COLO668 (cell line): Measurements from ENCODE around the gene KNOP1.

Source experiments
- DNase-seq: peaks from one replicate; lab custom pipeline; 2025; ENCODE audit not compliant: unreplicated experiment; lab: John Stamatoyannopoulos, UW

KNOP1 gene

DNA sequence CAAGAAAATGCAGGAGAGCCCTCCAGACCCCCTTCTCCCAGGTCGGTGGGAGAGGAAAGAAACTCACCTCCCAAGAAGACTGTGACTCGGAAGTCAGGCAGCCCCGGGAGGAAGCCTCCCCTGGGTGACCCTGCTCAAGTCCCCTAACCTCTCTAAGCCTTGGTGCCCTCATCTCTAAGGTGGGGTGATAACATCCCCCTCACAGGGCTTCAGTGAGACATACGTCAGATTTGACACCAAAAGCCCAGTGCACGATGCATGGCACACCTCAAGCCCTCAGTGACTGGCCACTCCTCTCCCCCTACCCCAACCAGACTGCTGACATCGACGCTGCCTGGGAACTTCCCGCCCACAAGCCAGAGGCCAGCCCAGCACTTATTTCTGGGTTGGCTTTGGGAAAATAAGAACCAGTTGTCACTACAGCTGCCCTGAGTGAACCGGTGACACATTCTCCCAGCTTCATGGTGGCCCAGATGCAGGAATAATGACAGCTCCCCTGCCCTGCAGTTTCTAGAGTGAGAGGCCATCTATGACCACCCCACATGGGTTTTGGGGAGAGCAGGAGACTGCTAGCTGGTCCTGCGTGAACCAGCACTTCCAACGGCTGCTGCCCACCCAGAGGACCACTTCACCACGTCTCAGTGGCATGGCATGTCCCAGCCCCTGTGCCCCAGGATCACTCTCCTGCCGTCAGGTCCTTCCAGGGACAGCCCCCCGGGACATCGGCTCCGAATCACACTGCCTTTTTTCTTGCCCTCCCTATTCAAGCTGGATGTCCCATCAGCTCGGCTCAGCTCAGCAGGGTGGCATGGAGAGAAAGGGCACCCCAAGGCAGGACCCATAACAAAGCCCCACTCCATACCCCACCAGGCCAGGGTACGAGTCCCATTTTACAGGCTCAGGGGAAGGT is 9.5 kb downstream of the KNOP1 start:
- no peak for DNase-seq

DNA sequence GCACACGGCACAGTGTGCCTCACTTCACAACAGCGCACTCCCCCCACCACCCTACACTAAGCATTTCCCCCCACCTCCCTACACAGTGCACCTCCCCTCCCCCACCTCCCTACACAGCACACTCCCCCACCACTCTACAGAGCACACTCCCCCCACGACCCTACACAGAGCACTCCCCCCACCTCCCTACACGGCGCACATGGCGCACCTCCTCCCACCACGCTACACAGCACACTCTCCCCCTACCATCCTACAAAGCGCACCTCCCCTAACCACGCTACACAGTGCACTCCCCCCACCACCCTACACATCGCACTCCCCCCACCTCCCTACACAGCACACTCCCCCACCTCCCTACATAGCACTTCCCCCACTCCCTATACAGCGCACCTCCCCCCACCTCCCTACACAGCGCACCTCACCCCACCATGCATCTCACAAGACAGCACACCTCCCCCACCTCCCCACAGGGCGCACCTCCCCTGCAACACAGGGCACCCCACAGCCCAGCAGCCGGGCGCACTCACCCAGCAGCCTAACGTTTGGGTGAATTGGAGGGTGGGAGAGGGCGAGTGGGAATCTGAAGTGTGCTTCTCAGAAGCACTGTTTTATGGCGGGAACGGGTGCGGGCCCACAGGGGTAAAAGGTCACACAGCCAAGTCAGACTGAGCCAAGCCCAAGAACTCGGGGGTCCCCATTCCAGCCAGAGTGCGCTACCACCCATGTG is 10.3 kb downstream of the KNOP1 start:
- no peak for DNase-seq

DNA sequence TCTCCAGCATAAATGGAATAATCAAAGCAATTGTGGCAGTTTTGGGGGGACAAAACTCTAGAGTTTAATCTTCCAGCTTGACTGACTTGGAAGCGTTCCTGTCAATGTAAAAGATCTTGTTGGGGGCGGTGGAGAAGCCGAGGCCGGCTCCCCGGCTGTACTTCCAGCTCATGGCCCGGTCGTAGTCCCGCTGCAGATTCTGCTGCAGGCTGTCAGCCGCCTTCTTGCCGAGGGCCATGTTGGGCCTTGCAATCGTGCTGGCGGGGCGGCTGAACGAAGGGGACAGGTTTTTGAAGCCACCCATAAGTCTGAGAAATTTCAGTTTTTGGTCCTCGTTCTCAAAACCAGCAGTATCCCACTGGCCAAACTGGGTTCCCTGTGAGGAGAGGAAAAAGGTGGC is 11.2 kb downstream of the KNOP1 start:
- no peak for DNase-seq

DNA sequence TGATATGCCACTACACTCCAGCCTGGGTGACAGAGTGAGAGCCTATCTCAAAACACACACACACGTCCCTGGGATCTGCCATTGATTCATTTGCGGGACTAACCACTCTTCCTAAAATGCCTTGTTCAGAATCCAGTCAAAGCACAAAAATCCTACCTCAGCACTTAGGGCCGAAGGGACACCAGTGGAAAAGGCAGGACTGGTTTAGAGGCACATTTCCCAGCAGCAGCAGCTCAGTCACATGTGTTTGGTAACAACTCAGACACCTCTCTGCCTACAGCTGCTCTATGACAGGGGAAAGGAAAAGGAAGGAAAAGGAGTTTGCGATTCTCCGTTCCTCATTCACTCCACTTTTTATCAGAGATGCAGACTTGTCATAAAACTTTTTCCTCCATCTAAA is 12.2 kb downstream of the KNOP1 start:
- no peak for DNase-seq

DNA sequence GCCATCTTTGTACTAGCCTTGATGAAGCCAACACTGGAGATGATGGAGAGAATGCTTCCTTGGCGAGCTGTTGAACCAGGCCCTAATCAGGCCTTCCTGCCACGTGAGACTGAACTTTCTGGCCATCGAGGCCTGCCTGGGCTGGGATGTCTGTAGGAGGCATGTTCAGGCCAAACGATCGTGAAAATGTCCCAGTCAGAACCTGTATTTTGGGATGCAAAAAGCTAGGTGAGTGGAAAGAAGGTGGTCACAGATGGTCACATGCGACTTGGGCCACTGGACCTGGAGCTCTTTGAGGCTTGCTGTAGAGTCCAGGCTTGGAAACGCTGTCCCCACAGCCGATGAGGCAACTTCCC is 12.9 kb downstream of the KNOP1 start:
- no peak for DNase-seq

DNA sequence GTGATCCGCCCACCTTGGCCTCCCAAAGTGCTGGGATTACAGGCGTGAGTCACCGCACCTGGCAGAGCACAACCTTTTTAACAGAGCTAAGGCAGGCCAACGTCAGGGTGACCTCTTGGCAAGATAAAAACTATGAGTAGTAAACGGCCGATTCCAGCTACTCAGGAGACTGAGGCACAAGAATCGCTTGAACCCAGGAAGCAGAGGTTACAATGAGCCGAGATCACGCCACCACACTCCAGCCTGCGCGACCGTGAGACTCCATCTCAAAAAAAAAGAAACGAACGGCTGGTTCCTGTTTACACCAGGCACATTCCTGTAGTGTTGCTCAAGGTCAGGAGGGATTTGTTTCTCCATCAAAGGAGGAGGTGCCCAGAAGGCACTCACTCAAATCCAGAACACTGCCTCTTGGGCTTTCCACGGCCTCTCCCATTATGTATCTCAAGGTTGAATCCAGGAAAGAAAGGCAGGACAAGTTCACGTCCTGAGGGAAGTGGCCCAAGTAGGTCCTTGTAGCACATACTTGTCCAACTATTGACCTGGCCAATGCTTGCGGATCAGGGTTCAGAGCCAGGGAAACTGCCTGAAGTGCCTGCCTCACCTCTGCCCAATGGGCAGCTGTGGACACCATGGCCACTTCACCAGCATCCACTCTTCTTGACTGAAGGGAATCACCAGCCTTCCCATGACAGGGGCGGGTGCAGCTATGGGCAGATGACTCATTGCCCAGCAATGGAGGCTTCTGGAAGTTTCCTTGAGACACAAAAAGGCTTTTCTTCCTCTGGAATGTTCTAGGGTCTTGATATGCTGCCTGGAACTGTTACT is 13.5 kb downstream of the KNOP1 start:
- no peak for DNase-seq

DNA sequence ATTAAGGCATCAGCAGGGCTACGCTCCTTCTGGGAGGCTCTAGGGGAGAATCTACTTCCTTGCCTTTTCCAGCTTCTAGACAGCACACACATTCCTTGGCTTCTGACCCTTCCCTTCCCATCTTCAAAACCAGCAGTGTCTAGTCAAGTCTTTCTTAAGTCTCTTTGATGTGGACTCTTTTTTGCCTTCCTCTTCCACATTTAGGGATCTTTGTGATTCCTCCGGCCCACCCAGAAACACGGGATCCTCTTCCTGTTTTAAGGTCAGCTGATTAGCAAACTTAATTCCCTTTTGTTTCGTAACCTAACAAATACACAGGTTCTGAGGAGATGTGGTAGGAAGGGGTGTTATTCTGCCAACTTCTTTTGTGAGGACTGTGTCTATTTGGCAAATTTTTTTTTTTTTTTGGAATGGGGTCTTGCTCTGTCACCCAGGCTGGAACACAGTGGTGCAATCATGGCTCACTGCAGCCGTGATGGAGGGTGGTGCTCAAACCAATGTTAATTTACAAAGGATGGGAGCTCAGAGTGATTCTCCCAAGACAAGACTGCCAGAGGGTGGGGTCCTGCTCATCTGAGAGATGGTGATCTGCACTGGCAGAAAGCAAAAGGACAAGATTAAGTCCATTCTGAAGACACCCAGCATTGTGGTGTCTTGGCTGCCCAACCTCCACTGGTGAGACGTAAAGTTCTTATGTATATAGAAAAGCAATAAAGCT is 14.7 kb downstream of the KNOP1 start:
- DNase-seq = no peak

DNA sequence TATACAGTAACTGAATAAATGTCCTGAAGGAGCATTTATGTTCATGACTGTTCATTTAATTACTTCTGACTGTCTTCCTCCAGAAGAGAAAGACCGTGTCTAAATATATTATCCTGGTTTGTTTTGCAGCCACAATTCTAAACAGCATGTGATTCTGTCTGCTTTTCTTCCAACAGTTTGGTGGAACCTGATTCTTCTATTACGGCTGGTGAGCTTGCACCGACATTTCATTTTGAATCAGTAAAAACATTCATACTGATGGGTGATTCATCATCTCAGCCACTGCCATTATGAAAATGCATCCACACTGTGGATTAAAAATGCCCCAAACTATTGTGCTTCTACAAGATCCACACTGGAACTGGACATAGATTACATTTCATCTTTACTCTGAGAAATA is 16.9 kb downstream of the KNOP1 start:
- no peak for DNase-seq

DNA sequence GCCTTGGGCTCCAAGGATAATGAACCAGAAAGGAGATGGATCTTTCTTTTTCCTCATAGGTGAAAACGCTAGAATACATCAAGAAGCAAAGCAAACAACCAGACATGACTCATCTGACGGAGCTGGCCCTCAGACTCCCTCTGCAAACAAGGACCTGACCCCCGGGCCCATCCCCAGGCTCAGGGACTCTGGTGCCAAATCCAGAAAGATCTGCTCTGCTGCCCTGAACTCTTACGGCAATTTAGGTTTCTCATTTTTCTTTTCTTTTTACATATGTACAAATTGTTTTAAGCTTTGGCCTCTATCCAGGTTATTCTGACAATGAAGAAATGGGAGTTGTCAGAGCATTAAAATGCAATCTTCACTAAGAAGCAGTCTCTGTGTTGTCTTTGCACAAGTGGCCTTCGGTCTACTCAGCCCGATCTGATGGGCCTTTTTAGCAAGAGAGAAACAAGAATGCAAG is 17.7 kb downstream of the KNOP1 start:
- DNase-seq = peak; percentile 57

DNA sequence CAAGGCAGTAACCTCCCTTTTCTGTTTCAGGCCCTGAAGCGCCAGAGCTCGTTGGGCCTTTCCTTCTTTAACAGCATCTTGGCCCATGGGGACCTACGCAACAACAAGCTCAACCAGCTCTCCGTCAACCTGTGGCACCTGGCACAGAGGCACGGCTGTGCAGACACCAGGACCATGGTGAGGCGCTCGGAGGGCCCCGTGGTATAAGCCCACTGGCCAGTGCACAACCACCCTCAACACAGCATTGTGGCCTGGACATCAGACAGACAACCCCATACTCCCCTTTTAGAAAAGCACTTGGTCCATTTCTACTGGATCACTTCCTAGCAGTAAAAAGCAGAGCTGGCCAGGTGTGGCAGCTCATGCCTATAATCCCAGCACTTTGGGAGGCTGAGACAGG is 18.6 kb downstream of the KNOP1 start:
- DNase-seq = no peak

DNA sequence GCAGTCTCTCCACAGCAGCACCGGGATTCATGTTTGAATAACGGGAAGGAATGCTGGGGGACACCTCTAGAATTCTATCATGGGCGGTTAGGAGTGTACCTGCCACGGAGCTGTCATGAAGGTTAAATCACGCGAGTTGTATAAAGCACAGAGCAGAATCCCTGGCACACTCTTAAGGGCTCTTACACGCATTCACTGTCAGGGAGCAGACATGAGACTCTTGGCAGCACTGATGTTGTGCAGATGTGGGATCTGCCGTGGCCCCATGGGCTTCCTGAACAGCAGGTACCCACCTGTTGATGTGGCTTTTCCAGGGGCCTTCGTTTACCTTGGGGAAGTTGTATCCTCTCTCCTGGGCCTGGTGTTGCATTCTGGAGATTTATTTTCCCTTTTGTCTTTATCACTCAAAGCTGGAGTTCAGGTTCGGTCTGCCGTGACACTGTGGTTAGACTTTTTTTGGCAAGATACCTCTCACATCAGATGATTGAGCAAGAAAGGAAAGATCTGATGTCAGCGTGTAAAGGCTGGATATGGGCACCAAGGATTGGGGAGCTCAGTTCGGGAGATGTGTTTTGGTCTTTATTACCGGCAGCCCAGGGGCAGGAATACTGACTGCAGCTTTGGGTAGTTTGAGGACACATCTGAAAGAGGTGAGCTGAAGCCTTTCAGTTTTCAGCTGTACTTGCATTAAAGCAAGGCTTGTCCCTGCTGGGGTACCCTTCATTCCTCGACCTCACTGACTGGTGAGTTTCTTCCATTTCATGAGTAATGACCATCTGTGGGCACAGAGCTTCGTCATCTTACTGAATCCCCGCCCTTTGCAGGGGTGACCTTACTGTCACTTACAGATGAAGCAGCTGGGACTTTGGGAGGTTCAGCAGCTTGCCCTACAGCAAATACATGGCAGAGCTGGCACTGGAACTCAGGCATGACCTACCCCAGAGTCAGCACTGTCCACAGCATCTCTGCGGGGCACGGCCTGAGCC is 19.3 kb downstream of the KNOP1 start:
- DNase-seq = no peak

DNA sequence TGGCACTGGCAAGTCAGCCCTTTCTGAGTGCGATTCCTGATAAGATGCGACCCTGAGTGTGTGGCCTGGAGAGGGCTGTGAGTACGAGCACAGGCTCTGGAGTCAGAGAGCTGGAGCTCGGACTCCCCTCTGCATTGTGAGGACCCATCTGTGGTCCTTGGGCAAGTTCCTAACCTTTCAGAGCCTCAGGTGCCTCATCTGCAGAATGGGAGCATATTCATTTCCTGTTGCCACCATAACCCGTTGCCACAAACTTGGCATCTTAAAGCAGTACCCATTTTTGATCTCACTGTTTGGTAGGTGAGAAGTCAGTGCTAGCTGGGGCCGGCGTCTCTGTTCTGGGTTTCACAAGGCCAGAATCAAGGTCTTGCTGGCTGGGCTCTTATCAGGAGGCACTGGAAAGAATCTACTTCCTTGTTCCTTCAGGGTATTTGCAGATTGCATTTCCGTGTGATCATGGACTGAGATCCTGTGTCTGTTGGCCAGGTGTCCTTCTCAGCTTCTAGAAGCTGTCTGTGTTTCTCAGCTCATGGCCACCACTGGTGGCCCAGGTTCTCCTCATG is 20.2 kb downstream of the KNOP1 start:
- no peak for DNase-seq

DNA sequence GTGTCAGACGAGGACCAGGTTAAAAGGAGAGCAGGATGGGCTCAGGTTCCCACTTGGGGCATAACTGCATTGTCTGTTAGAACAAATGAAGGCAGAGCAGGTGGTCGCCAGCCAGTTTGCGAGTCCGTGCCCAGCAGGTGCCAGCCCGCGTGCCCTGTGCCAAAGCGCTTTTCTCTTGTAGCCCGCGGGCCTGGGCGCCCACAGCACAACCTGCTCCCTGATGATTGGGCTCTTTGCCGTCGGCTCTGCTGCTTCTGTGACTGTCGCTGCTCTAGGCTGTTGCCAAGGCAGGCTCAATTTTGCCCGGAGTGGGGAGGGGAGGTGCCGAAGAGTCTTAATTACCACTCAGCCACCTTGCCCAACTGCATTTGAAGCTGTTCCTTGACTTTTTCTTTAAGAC is 21.1 kb downstream of the KNOP1 start:
- peak; percentile 86 for DNase-seq

DNA sequence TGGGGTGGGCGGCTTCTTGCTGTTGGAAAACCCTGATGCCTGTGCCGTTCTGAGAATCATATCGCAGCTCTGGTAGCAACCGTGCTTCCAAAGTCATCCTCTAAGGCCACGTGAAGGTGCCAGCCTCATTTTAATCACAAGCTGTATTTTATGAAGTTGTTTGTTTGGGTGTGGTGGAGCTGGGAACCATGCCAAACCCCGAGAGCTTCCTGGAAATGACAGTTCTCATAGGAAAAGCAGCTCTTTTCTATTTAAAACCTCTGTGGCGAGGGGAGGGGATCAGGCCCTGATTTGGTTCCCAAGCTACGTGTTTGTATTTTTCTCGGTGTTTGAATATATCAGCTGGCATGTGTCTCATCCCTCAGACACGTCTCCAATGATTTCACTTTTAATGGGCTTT is 21.7 kb downstream of the KNOP1 start:
- DNase-seq = peak; percentile 89

DNA sequence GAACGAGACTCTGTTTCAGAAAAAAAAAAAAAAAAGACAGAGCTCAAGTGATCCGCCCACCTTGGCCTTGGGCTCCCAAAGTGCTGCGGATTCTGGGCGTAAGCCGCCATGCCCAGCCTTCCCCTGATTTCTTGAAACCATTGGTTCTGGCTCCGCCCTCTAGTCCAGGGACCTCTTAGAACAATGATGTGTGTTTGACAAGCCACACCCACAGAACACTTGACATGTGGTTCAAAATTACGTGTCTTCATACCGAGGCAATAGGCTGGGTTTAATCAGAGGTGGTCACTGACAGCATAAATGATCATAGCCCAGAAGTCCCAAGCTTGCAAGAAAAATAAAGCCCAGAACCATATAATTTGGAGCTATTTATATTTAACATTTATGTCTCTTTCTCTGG is 23.0 kb downstream of the KNOP1 start:
- no peak for DNase-seq

DNA sequence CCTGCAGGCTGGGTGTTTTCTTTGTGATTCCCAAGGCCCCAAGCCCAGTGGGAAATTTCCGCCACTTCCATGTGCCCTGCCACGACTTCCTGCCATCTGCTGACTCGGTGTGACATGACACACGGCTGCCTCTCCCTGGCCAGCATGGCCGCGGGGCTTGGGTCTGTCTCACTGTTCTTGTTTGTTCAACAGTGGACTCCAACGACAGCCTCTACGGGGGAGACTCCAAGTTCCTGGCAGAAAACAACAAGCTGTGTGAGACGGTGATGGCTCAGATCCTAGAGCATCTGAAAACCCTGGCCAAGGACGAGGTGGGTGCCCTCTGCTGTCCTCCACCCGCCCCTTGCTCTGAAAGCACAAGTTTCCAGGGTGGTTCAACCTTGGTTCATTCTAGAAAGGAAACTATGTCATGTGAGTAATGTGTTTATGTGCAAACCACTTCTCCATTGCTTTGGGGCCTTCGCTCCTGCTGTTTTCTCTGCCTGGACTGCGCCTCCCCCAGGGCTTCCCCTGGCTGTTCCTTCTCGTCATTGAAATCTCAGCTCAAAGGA is 26.8 kb downstream of the KNOP1 start:
- DNase-seq = no peak

DNA sequence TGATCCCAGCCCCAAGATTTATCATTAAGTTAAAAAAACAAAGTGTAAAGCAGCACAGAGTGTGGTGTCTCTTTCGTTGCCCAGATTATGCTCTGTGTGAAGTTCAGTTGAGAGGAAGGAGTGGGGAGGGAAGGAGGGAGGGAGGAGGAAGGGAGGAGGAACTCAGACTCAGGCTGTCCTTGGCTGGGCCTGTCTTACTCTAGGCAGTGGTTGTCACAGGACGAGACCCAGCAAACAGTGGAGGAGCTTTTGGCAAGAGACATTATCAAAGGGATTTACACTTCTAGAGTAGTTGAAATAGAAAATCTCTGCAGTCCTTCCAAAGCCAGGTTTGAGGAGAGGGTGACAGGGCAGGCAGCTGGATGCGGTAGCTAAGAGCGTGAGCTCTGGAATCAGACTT is 27.8 kb downstream of the KNOP1 start:
- no peak for DNase-seq

DNA sequence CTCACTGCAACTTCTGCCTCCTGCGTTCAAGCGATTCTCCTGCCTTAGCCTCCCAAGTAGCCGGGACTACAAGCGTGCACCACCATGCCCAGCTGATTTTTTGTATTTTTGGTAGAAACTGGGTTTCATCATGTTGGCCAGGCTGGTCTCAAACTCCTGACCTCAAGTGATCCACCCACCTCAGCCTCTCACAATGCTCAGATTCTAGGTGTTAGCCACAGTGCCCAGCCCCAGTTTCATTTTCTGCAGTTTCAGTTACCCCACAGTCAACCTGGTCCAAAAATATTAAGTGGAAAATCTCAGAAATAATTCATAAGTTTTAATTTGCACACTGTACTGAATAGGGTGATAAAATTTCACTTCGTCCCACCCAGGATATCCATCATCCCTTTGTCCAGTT is 28.7 kb downstream of the KNOP1 start:
- DNase-seq = no peak

DNA sequence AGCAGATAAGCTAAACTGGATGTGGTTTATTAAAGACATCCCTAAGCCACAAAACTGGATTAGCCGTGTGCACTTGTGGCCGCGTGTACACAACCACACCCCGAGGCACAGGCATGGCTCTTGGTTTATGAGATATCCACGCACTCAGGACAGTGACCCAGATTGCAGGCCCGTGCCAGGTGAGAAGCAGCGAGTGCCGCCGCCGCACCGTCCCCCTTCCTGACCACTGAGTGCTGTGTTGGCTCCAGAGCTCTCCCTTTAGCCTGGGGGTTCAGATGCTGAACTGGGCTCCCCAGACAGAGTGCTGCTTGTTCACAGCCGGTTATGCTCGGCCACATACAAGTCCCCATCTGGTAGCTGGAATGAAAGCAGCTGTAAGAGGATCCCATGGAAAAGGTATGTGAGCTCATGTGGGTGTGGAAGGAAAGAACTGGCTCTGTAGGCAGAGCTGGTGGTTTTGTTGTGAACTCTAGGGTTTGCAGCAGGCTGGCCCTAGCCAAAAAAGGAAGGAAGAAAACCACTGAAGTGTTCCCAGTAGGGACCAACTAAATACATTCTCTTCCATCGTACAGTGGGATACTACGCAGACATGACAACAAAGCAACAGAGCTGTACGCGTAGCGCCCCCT is 29.5 kb downstream of the KNOP1 start:
- DNase-seq = no peak
